ENCODE measurements around the gene FASN. TPM values are rescaled to one million over a fixed set of nuclear protein-coding genes. Genes with fewer than 3 reads are reported as not detected.

FASN gene
- total and polyA plus RNA-seq, 2 of the 13 experiments (the other 11 are each of a cell fraction or from before 2014, with no cell fraction given): 51.7 to 101 TPM

DNA sequence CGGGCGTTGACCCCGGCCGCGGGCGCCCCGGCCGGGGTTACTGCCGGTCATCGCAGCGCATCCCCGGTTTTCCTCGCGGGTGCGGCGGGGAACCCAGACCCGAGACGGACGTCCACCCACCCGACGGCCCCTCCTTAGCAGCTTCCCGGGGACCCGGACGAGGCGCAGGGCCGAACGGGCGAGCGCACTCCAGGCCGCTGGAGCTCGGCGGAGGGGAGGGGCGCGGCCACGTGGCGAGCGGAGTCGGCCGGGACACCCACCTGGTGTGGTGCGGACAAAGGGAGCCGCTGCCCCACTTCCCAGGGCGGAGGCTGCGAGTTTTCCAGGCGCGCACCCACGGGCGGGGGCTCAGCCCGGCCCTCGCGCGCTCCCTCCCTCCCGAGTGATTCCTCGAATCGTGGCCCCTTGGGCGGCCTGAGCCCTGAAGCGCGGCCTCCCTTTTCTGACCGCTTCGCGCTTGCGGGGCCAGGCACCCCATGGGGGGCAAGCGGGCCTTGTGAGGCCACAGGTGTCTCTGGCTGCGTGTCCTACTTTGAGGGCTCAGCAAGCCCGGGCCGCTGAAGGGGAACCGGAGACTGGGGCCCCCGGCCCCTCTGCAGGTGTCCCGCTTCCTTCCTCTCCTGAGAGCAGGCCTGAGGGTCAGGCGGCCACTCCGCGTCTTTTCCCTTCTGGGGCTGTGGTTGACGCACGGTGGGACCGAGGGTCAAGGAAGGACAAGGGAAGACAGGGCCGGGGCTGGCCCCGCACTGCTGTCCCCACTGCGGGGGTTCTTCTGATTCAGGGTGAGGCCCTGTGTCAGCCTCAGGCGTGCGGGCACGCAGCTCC, 1.1 kb upstream of the FASN start (continued):
- TF ChIP-seq, protein P1, sequence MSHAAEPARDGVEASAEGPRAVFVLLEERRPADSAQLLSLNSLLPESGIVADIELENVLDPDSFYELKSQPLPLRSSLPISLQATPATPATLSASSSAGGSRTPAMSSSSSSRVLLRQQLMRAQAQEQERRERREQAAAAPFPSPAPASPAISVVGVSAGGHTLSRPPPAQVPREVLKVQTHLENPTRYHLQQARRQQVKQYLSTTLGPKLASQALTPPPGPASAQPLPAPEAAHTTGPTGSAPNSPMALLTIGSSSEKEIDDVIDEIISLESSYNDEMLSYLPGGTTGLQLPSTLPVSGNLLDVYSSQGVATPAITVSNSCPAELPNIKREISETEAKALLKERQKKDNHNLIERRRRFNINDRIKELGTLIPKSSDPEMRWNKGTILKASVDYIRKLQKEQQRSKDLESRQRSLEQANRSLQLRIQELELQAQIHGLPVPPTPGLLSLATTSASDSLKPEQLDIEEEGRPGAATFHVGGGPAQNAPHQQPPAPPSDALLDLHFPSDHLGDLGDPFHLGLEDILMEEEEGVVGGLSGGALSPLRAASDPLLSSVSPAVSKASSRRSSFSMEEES (CRISPR knock-in tag; IDR thresholded peaks at IDR 0.05): no peak
- no peak for TF ChIP-seq SIX1 (CRISPR knock-in tag; IDR thresholded peaks at IDR 0.05; ENCODE audit: borderline replicate concordance)
- TF ChIP-seq ZMYM4 (CRISPR knock-in tag; IDR thresholded peaks at IDR 0.05): no peak
- TF ChIP-seq SMAD3 (CRISPR knock-in tag; IDR thresholded peaks at IDR 0.05): no peak
- TF ChIP-seq ZNF317 (CRISPR knock-in tag; IDR thresholded peaks at IDR 0.05): no peak
- TF ChIP-seq PAWR (CRISPR knock-in tag; IDR thresholded peaks at IDR 0.05; ENCODE audit: borderline replicate concordance): no peak
- TF ChIP-seq NFKBIZ (CRISPR knock-in tag; IDR thresholded peaks at IDR 0.05): no peak
- TF ChIP-seq TAF1 (CRISPR knock-in tag; IDR thresholded peaks at IDR 0.05): no peak; the same call in 1 of the 2 replicates
- no peak for TF ChIP-seq SIN3B (IDR thresholded peaks at IDR 0.05; ENCODE audit: low read length)
- TF ChIP-seq, protein P2, sequence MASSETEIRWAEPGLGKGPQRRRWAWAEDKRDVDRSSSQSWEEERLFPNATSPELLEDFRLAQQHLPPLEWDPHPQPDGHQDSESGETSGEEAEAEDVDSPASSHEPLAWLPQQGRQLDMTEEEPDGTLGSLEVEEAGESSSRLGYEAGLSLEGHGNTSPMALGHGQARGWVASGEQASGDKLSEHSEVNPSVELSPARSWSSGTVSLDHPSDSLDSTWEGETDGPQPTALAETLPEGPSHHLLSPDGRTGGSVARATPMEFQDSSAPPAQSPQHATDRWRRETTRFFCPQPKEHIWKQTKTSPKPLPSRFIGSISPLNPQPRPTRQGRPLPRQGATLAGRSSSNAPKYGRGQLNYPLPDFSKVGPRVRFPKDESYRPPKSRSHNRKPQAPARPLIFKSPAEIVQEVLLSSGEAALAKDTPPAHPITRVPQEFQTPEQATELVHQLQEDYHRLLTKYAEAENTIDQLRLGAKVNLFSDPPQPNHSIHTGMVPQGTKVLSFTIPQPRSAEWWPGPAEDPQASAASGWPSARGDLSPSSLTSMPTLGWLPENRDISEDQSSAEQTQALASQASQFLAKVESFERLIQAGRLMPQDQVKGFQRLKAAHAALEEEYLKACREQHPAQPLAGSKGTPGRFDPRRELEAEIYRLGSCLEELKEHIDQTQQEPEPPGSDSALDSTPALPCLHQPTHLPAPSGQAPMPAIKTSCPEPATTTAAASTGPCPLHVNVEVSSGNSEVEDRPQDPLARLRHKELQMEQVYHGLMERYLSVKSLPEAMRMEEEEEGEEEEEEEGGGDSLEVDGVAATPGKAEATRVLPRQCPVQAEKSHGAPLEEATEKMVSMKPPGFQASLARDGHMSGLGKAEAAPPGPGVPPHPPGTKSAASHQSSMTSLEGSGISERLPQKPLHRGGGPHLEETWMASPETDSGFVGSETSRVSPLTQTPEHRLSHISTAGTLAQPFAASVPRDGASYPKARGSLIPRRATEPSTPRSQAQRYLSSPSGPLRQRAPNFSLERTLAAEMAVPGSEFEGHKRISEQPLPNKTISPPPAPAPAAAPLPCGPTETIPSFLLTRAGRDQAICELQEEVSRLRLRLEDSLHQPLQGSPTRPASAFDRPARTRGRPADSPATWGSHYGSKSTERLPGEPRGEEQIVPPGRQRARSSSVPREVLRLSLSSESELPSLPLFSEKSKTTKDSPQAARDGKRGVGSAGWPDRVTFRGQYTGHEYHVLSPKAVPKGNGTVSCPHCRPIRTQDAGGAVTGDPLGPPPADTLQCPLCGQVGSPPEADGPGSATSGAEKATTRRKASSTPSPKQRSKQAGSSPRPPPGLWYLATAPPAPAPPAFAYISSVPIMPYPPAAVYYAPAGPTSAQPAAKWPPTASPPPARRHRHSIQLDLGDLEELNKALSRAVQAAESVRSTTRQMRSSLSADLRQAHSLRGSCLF (CRISPR knock-in tag; IDR thresholded peaks at IDR 0.05; ENCODE audit: borderline replicate concordance): no peak
- TF ChIP-seq SETDB1 (CRISPR knock-in tag; IDR thresholded peaks at IDR 0.05; ENCODE audit: borderline replicate concordance): no peak
- no peak for TF ChIP-seq ARNT2 (CRISPR knock-in tag; IDR thresholded peaks at IDR 0.05; ENCODE audit: low read depth)
- TF ChIP-seq, protein P3, sequence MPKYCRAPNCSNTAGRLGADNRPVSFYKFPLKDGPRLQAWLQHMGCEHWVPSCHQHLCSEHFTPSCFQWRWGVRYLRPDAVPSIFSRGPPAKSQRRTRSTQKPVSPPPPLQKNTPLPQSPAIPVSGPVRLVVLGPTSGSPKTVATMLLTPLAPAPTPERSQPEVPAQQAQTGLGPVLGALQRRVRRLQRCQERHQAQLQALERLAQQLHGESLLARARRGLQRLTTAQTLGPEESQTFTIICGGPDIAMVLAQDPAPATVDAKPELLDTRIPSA (CRISPR knock-in tag; IDR thresholded peaks at IDR 0.05; ENCODE audit: borderline replicate concordance): no peak
- TF ChIP-seq, protein P4, sequence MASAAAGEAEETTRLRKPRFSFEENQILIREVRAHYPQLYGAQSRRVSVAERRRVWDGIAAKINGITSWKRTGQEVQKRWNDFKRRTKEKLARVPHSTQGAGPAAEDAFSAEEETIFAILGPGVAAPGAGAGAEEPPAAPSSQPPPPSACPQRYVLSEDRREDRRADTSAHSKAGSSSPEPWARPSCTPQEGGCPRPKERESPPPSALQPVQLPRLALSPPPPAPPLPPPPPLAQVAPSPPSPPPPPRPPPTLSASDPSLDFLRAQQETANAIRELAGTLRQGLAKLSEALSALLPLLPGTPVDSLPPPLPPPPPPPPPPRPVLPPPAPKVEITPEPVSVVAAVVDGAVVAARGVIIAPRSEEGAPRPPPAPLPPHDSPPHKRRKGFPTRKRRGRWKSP (CRISPR knock-in tag; IDR thresholded peaks at IDR 0.05): peak; percentile 25; the same call in 1 of the 2 replicates
- TF ChIP-seq, protein P5, sequence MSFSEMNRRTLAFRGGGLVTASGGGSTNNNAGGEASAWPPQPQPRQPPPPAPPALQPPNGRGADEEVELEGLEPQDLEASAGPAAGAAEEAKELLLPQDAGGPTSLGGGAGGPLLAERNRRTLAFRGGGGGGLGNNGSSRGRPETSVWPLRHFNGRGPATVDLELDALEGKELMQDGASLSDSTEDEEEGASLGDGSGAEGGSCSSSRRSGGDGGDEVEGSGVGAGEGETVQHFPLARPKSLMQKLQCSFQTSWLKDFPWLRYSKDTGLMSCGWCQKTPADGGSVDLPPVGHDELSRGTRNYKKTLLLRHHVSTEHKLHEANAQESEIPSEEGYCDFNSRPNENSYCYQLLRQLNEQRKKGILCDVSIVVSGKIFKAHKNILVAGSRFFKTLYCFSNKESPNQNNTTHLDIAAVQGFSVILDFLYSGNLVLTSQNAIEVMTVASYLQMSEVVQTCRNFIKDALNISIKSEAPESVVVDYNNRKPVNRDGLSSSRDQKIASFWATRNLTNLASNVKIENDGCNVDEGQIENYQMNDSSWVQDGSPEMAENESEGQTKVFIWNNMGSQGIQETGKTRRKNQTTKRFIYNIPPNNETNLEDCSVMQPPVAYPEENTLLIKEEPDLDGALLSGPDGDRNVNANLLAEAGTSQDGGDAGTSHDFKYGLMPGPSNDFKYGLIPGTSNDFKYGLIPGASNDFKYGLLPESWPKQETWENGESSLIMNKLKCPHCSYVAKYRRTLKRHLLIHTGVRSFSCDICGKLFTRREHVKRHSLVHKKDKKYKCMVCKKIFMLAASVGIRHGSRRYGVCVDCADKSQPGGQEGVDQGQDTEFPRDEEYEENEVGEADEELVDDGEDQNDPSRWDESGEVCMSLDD (CRISPR knock-in tag; IDR thresholded peaks at IDR 0.05; ENCODE audit: borderline replicate concordance): peak; percentile 23; the same call in 1 of the 2 replicates
- no peak for TF ChIP-seq ZNF510 (CRISPR knock-in tag; IDR thresholded peaks at IDR 0.05; ENCODE audit: low read depth)
- no peak for TF ChIP-seq SMARCC2 (IDR thresholded peaks at IDR 0.05)
- peak; percentile 80 for TF ChIP-seq ZNF430 (CRISPR knock-in tag; IDR thresholded peaks at IDR 0.05)

Measured in HepG2 (cell line).